Medulla oblongata (tissue), 1 donor: ENCODE measurements around the gene GIMAP2.
"Not testable (repeated sequence)": the region's sequence is repeated elsewhere in the genome, so short reads cannot be mapped to it uniquely, and the experiment has no call there.

Experiments
- DNase-seq: peaks from one replicate; pipeline ENCODE4 v3.0.0-alpha.2; 2015; ENCODE audit errors: extremely low spot score

The GIMAP2 gene

GRCh38 chr7:150685219-150686029 is at the start of gene GIMAP2:
Gene GIMAP2 (plus strand): TSS chr7:150685706. CDS start chr7:150687060, 1,354 bp downstream.
- peak; percentile 81 for DNase-seq

- no peak for DNase-seq
Observed at GRCh38 chr7:150641854-150642253, 43.7 kb upstream of the GIMAP2 start.

DNA sequence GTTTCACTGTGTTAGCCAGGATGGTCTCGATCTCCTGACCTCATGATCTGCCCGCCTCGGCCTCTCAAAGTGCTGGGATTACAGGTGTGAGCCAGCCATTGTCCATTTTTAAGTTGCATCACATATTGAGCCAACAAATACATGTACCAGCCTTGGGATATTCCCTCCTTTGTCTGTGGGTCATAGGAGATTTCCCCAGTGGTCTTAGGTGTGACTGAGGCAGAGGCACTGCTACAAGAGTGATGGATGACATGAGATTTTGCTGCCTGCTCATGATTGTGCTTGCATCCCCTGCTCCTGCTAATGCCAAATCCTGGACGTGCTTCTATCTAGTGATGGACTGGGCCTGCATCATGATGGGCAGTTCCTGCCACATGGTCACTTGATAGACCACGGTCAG is 42.6 kb upstream of the GIMAP2 start:
- DNase-seq, result no peak

GRCh38 chr7:150645259-150646020 is 40.1 kb upstream of the GIMAP2 start:
- DNase-seq, result no peak

DNA sequence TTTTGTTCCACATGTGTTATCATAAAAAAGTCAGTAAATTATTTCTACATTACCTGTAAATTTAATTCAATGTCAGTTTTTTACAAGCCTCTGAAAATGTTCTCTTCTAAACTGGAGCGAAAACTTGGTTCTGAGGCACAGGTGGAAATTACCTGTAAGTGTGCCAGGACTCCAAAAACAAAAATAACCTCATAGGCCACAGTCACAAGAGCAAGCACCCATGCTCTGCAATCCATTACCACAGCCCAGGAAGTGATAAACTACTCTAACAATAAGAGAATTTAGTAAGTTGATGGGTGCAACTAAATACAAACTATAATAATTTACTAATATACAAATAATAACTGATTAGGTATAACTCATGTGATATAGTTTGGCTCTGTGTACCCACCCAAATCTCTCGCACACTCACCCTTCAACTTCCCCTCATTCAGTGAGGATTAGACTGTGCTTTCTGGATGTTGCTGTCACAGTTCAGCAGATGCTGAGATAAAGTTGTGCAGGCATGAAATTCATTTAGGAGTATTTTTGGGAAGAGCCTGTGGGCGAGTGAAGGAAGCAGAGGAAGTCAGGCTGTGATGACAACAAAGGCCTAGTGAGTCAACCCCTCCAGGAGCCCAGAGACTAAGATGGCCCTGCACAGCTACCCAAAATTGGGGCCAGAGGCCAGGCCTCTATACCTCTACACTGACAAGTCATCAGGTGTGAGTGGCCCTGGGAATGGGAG is 37.0 kb upstream of the GIMAP2 start:
- no peak for DNase-seq

- DNase-seq, result no peak
Observed at GRCh38 chr7:150649080-150649385, 36.5 kb upstream of the GIMAP2 start.

GRCh38 chr7:150654692-150655091 is 30.8 kb upstream of the GIMAP2 start:
- no peak for DNase-seq

DNA sequence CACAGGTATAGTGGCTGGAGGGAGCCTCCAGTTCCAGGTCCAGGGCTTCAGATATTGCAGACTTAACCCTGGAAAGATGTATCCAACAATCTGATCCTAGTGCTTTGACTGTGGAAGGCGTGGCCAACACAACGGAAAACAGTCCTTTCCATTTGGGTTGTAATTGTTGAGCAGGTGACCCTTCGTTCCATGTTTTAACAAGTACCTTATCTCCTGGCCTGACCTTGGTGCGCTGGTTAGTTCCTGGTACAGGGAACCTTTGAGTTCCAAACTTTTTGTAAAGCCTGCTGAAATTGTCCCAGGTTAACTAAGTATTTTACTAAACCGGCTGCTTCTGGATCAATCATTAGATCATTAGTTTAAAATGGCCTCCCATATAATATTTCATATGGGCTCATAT is 29.5 kb upstream of the GIMAP2 start:
- no peak for DNase-seq

DNA sequence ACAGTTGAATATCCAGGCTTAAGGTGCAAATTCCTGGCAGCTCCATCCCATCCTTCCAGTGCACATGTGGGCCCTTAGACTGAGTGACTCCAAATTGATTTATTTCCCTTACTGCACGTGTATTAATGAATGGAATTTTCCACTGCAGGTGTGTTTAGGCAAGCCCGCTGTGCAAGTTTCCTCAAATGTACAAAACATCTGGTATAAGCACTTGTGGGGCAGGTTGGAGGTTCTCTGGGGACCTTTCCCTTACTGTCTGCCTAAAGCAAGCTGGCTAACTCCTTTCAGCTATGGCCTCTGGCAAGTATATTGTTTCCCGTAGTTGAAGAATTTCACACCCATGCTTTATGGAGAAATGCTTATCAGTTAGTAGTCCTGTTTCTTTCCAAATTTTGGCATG is 28.0 kb upstream of the GIMAP2 start:
- DNase-seq, result no peak

DNA sequence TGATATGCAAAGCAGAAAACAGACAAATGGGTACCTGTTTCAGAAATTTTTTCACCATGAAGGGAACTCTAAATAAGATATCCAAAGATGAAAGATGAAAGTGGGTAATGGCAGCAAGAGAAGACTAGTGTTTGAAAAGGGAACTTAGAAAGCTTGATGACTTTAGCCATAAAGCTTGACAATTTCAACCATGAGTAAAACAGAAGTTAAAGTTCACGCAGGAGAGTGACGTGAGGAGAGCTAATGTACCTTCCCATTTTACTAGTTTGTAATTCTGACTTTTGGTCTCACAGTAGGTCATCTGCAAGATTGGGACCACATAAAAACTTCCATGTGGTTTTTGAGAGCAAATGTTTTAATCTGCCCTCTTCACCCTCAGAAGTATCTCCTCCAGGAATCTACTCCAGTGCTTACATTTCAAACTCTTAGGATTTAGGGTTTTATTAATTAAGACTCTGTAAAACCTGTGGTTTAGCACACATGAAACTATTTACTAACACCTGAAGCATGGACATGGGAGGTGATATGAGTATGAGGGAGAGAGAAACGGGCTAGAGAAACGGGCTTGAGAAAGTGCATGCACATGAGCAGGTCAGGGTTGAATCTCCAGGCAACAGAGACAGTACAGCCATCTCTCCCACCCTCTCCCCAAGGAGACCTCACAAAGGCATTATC is 24.4 kb upstream of the GIMAP2 start:
- DNase-seq, result no peak

- not testable (repeated sequence) for DNase-seq
Observed at GRCh38 chr7:150662821-150663220, 22.7 kb upstream of the GIMAP2 start.

- DNase-seq, result no peak
Observed at GRCh38 chr7:150663802-150664494, 21.6 kb upstream of the GIMAP2 start.

DNA sequence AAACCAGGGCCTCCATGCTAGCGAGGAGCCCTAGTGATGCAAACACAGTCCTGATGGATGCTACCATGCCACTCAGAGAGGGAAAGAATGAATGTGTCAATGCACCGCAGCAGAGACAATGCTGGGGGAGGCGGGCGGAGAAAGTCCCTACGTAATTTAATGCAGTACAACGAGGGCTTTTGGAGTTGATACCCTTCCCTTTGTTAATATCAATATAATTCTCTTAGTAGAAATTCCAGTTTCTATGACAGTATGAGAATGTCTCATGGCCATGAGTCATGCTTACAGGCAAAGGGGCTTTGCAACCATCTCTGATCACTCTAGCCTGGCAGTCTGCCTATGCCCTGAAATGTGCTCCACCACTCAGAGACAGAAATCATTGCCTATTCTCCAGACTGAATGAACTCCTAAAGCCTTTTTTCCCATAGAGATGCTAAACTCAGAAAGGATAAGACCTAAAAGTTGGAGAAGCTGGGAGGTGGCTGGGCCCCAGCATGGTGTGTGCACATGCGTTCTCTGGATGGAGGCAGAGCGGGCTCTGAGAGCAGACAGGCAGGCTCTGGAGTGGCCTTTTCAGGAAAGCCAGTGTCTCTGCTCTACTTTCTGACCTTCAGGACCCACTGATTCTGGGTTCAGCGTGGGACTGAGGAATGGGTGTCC is 20.3 kb upstream of the GIMAP2 start:
- DNase-seq, result no peak

- peak; percentile 22 for DNase-seq
Observed at GRCh38 chr7:150665896-150666295, 19.6 kb upstream of the GIMAP2 start.

DNA sequence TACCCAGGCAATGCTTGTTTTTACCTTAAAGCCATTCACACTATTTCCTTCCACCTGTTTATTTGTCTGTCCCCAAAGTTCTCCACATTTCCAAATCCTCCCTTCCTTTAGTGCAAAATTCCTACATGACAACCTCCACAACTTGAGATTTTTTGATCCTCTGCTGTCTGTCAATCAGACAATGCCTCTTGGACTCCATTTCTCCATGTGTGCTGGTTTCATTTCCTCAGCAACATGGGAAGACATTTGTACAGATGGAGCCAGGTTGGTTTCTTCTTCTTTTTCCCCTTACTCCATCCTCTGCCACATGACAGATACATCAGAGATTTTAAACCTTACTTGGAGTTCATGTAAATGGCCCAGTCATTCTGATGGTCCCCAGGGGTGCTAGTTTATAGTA is 19.1 kb upstream of the GIMAP2 start:
- peak; percentile 45 for DNase-seq

DNA sequence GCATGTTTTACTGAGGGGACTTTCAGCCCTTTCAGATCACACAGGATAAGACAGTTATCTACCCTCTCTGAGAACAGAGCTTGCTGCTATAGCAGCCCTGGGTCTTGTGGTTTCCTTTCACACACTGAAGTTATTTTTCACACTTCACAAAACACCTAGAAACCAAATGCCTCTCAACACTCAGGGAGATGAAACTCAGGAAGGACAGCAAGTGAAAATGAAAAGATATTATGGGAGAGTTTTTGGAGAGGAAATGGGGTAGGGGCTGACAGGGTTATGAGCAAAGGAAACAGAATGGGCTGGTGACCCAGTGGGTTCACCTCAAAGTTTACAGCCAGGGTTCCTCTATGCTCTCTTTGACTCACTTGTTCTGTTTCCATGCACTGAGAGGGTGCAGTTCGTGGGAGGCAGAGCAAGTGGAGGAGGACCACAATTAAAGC is 17.0 kb upstream of the GIMAP2 start:
- no peak for DNase-seq

DNA sequence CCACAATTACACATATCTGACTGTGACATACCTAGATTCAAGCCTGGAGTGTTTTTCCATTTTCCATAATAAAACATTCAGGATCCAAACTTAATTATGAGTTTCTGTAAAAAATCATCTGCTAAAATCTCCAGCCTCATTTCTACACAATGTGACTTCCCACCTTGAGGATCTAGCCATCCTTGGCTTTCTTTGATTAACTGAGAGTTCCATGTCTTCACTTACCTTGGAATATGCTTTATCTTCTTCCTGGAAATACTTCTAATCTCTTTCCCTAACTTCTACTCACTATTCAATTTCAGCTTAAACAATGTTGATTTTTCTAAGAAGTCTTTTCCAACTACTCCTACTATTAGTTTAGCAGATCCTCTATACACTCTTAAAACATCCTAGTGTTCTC is 16.5 kb upstream of the GIMAP2 start:
- no peak for DNase-seq

DNA sequence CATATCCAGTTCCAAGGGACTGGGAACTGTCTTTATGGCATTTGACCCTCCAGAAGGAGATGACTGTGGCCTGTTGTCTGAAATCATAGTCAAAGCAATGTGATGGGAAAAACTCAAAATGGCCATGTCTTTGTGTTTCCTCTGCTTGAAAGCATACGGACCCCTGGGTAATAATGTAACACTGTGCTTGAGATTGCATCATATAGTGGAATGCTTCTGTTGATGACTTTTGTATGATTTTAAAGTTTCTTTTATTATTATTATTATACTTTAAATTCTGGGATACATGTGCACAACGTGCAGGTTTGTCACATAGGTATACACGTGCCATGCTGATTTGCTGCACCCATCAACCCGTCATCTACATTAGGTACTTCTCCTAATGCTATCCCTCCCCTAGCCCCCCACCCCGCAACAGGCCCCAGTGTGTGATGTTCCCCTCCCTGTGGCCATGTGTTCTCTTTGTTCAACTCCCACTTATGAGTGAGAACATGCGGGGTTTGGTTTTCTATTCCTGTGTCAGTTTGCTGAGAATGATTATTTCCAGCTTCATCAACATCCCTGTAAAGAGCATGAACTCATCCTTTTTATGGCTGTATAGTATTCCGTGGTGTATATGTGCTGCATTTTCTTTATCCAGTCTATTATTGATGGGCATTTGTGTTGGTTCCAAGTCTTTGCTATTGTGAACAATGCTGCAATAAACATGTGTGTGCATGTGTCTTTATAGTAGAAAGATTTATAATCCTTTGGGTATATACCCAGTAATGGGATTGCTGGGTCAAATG is 13.5 kb upstream of the GIMAP2 start:
- DNase-seq, result not testable (repeated sequence)

GRCh38 chr7:150675714-150676113 is 9.8 kb upstream of the GIMAP2 start:
- DNase-seq, result no peak

- peak; percentile 57 for DNase-seq
Observed at GRCh38 chr7:150676276-150676675, 9.2 kb upstream of the GIMAP2 start.
